Measurements from ENCODE around the gene ASGR2. TPM values are rescaled to one million over a fixed set of nuclear protein-coding genes. Genes with fewer than 3 reads are reported as not detected.

Gene ASGR2
- total RNA-seq, 1 experiment from 2014 or later = 0.13 TPM

DNA sequence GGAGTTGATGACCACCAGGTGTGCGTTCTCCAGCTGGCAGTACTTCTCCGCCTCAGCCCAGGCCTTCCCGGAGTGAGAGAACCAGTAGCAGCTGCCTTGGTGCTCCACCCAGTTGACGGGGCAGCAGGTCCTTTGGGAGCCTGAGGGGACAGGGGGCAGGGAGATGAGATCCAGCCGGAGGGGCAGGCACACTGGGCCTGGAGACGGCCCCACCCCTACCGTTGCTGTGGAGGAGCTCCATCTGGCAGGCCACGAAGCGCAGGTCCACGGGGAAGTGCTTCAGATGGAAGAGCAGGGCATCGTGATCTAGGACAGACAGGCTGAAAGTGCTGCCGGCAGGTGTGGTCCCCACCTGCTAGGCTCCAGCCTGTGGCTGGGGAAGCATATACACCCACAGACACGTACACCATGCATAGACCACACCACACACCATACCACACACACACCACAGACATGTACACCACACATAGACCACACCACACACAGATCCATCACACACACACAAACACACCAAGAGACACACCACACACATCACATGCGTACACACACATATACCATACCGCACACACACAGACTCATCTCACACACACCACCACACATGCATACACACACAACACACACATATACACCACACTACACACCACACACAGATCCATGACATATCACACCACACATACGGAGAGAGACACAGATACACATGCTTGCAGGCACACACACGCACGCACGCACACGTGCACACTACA lies 7.4 kb downstream of the ASGR2 start:
- Mint-ChIP-seq H3K27ac (peak overlapping the region; percentile 2; the same call in 1 of the 2 replicates), H3K4me3 (no peak overlapping the region), H3K9me3 (peaks cover 5% of the 10 kb centered on the region), H3K27me3 (ENCODE audit: low read depth) (peaks cover 9% of the 10 kb centered on the region), H3K36me3 (no peaks in the 10 kb centered on the region), H3K4me1 (peaks cover 16% of the 10 kb centered on the region)
- ChIA-PET CTCF (interaction anchor here (1.0 to 3.3 kb wide), 4 partner anchors 26 to 86 kb away, joined by 3 to 10 read pairs (median 3); no protein-coding TSS in a partner anchor), POLR2A (no interaction called here)
- no peak for DNase-seq (ENCODE audit: low spot score)
- ATAC-seq = no peak
- TF ChIP-seq, protein P1, sequence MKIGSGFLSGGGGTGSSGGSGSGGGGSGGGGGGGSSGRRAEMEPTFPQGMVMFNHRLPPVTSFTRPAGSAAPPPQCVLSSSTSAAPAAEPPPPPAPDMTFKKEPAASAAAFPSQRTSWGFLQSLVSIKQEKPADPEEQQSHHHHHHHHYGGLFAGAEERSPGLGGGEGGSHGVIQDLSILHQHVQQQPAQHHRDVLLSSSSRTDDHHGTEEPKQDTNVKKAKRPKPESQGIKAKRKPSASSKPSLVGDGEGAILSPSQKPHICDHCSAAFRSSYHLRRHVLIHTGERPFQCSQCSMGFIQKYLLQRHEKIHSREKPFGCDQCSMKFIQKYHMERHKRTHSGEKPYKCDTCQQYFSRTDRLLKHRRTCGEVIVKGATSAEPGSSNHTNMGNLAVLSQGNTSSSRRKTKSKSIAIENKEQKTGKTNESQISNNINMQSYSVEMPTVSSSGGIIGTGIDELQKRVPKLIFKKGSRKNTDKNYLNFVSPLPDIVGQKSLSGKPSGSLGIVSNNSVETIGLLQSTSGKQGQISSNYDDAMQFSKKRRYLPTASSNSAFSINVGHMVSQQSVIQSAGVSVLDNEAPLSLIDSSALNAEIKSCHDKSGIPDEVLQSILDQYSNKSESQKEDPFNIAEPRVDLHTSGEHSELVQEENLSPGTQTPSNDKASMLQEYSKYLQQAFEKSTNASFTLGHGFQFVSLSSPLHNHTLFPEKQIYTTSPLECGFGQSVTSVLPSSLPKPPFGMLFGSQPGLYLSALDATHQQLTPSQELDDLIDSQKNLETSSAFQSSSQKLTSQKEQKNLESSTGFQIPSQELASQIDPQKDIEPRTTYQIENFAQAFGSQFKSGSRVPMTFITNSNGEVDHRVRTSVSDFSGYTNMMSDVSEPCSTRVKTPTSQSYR (CRISPR knock-in tag; IDR thresholded peaks at IDR 0.05) = no peak

GRCh38 chr17:7102421-7102820 lies 12.2 kb downstream of the ASGR2 start:
- POLR2A ChIA-PET = no interaction called here
- H3K4me1 Mint-ChIP-seq = no peaks in the 10 kb centered on the region; the same call in 1 of the 2 replicates
- DNase-seq (ENCODE audit: low spot score) (no peak), ATAC-seq (no peak)
- H3K27me3 Mint-ChIP-seq (ENCODE audit: low read depth) = peaks cover 28% of the 10 kb centered on the region
- peaks cover 8% of the 10 kb centered on the region; the same call in 1 of the 2 replicates for H3K9me3 Mint-ChIP-seq
- H3K36me3 Mint-ChIP-seq = no peaks in the 10 kb centered on the region
- no peak overlapping the region for H3K4me3 Mint-ChIP-seq
- TF ChIP-seq ATF3 (CRISPR knock-in tag; conservative IDR thresholded peaks at IDR 0.05) = no peak
- TF ChIP-seq, protein P2, sequence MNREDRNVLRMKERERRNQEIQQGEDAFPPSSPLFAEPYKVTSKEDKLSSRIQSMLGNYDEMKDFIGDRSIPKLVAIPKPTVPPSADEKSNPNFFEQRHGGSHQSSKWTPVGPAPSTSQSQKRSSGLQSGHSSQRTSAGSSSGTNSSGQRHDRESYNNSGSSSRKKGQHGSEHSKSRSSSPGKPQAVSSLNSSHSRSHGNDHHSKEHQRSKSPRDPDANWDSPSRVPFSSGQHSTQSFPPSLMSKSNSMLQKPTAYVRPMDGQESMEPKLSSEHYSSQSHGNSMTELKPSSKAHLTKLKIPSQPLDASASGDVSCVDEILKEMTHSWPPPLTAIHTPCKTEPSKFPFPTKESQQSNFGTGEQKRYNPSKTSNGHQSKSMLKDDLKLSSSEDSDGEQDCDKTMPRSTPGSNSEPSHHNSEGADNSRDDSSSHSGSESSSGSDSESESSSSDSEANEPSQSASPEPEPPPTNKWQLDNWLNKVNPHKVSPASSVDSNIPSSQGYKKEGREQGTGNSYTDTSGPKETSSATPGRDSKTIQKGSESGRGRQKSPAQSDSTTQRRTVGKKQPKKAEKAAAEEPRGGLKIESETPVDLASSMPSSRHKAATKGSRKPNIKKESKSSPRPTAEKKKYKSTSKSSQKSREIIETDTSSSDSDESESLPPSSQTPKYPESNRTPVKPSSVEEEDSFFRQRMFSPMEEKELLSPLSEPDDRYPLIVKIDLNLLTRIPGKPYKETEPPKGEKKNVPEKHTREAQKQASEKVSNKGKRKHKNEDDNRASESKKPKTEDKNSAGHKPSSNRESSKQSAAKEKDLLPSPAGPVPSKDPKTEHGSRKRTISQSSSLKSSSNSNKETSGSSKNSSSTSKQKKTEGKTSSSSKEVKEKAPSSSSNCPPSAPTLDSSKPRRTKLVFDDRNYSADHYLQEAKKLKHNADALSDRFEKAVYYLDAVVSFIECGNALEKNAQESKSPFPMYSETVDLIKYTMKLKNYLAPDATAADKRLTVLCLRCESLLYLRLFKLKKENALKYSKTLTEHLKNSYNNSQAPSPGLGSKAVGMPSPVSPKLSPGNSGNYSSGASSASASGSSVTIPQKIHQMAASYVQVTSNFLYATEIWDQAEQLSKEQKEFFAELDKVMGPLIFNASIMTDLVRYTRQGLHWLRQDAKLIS (CRISPR knock-in tag; IDR thresholded peaks at IDR 0.05; ENCODE audit: borderline replicate concordance) = no peak
- TF ChIP-seq CREM (CRISPR knock-in tag; IDR thresholded peaks at IDR 0.05) = no peak
- no peak for TF ChIP-seq PRRX2 (CRISPR knock-in tag; IDR thresholded peaks at IDR 0.05)
- TF ChIP-seq SP1 (CRISPR knock-in tag; conservative IDR thresholded peaks at IDR 0.05) = no peak
- H3K27ac Mint-ChIP-seq = no peak overlapping the region
- CTCF ChIA-PET = interaction anchor here (0.6 to 2.2 kb wide), 7 partner anchors 31 to 75 kb away, joined by 3 to 9 read pairs (median 3); no protein-coding TSS in a partner anchor

DNA sequence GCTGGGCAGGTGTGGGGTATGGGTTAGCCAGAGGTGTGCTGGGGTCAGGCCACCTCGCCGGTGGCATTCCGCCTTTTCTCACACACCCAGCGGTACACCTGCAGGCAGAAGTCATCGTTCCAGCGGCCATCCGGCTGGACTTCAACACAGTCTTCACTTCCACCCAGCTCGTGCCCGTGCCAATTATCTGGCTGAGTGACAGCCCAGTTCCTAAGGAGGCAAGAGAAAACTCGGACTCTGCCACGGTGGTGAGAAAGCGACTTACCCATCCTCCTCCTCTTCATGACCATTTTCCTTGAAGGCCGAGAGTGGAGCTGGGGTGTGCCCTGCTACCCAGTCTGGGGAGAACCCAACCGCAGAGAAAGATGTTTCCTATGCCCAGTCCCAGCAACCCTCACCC lies 13.1 kb downstream of the ASGR2 start:
- peaks cover 8% of the 10 kb centered on the region; the same call in 1 of the 2 replicates for H3K9me3 Mint-ChIP-seq
- no peak for ATAC-seq
- peaks cover 28% of the 10 kb centered on the region for H3K27me3 Mint-ChIP-seq (ENCODE audit: low read depth)
- no peak overlapping the region for H3K27ac Mint-ChIP-seq
- ChIA-PET POLR2A (interaction anchor here (0.8 kb wide), 1 partner anchor 31 kb away, joined by 3 read pairs; no protein-coding TSS in a partner anchor), CTCF (interaction anchor here (1.5 to 2.2 kb wide), 3 partner anchors 49 to 76 kb away, joined by 6 to 9 read pairs (median 7); no protein-coding TSS in a partner anchor)
- no peaks in the 10 kb centered on the region; the same call in 1 of the 2 replicates for H3K4me1 Mint-ChIP-seq
- no peaks in the 10 kb centered on the region for H3K36me3 Mint-ChIP-seq
- no peak for DNase-seq (ENCODE audit: low spot score)
- peak overlapping the region; percentile 35; the same call in 1 of the 2 replicates for H3K4me3 Mint-ChIP-seq
- TF ChIP-seq ZNF121 (CRISPR knock-in tag; IDR thresholded peaks at IDR 0.05) (no peak), HMGA2 (CRISPR knock-in tag; IDR thresholded peaks at IDR 0.05) (no peak), GTF2I (CRISPR knock-in tag; conservative IDR thresholded peaks at IDR 0.05) (no peak), ZNF219 (CRISPR knock-in tag; IDR thresholded peaks at IDR 0.05; ENCODE audit: borderline replicate concordance) (no peak), NR1H2 (CRISPR knock-in tag; IDR thresholded peaks at IDR 0.05) (no peak), FOXP4 (CRISPR knock-in tag; IDR thresholded peaks at IDR 0.05) (no peak), ELF4 (CRISPR knock-in tag; IDR thresholded peaks at IDR 0.05; ENCODE audit: low read depth) (no peak), FOXP1 (CRISPR knock-in tag; IDR thresholded peaks at IDR 0.05; ENCODE audit: borderline replicate concordance) (no peak), SOX15 (CRISPR knock-in tag; IDR thresholded peaks at IDR 0.05) (no peak), RELA (CRISPR knock-in tag; IDR thresholded peaks at IDR 0.05; ENCODE audit: borderline replicate concordance) (no peak), EMX1 (CRISPR knock-in tag; IDR thresholded peaks at IDR 0.05) (no peak)
- TF ChIP-seq, protein P3, sequence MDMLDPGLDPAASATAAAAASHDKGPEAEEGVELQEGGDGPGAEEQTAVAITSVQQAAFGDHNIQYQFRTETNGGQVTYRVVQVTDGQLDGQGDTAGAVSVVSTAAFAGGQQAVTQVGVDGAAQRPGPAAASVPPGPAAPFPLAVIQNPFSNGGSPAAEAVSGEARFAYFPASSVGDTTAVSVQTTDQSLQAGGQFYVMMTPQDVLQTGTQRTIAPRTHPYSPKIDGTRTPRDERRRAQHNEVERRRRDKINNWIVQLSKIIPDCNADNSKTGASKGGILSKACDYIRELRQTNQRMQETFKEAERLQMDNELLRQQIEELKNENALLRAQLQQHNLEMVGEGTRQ (CRISPR knock-in tag; IDR thresholded peaks at IDR 0.05) = no peak
- TF ChIP-seq, protein P4, sequence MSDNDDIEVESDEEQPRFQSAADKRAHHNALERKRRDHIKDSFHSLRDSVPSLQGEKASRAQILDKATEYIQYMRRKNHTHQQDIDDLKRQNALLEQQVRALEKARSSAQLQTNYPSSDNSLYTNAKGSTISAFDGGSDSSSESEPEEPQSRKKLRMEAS (CRISPR knock-in tag; IDR thresholded peaks at IDR 0.05) = no peak
- TF ChIP-seq, protein P5, sequence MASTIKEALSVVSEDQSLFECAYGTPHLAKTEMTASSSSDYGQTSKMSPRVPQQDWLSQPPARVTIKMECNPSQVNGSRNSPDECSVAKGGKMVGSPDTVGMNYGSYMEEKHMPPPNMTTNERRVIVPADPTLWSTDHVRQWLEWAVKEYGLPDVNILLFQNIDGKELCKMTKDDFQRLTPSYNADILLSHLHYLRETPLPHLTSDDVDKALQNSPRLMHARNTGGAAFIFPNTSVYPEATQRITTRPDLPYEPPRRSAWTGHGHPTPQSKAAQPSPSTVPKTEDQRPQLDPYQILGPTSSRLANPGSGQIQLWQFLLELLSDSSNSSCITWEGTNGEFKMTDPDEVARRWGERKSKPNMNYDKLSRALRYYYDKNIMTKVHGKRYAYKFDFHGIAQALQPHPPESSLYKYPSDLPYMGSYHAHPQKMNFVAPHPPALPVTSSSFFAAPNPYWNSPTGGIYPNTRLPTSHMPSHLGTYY (CRISPR knock-in tag; IDR thresholded peaks at IDR 0.05) = no peak

Measured in WTC11 (cell line).